ENCODE measurements around the gene USP54. TPM values are rescaled to one million over a fixed set of nuclear protein-coding genes. Genes with fewer than 3 reads are reported as not detected.

USP54 gene
- total RNA-seq, 1 donor from 2014 or later: 9.1 TPM

- H3K4me1 Mint-ChIP-seq (ENCODE audit: low read depth, unreplicated experiment): no peaks in the 10 kb centered on the region
- DNase-seq: no peak
- no peaks in the 10 kb centered on the region for H3K9me3 Mint-ChIP-seq (ENCODE audit: unreplicated experiment)
- H3K27me3 Mint-ChIP-seq (ENCODE audit: unreplicated experiment): no peaks in the 10 kb centered on the region
- TF ChIP-seq CTCF (IDR thresholded peaks at IDR 0.05; ENCODE audit: partially characterized antibody, unreplicated experiment): no peak
- no peaks in the 10 kb centered on the region for H3K36me3 Mint-ChIP-seq (ENCODE audit: unreplicated experiment)
- no peak overlapping the region for H3K4me3 Mint-ChIP-seq (ENCODE audit: unreplicated experiment)
- no peak overlapping the region for H3K27ac Mint-ChIP-seq (ENCODE audit: unreplicated experiment)
Measured at GRCh38 chr10:73512207-73512743, 78.9 kb downstream of the USP54 start.

- Mint-ChIP-seq H3K9me3 (ENCODE audit: unreplicated experiment) (no peaks in the 10 kb centered on the region), H3K4me1 (ENCODE audit: low read depth, unreplicated experiment) (no peaks in the 10 kb centered on the region), H3K4me3 (ENCODE audit: unreplicated experiment) (no peak overlapping the region), H3K27me3 (ENCODE audit: unreplicated experiment) (no peaks in the 10 kb centered on the region), H3K27ac (ENCODE audit: unreplicated experiment) (no peak overlapping the region), H3K36me3 (ENCODE audit: unreplicated experiment) (no peaks in the 10 kb centered on the region)
- TF ChIP-seq CTCF (IDR thresholded peaks at IDR 0.05; ENCODE audit: partially characterized antibody, unreplicated experiment): no peak
- no peak for DNase-seq
Measured at GRCh38 chr10:73509695-73510094, 81.4 kb downstream of the USP54 start.

- Mint-ChIP-seq H3K27me3 (ENCODE audit: unreplicated experiment) (no peaks in the 10 kb centered on the region), H3K36me3 (ENCODE audit: unreplicated experiment) (no peaks in the 10 kb centered on the region), H3K4me3 (ENCODE audit: unreplicated experiment) (no peak overlapping the region), H3K9me3 (ENCODE audit: unreplicated experiment) (no peaks in the 10 kb centered on the region), H3K4me1 (ENCODE audit: low read depth, unreplicated experiment) (no peaks in the 10 kb centered on the region), H3K27ac (ENCODE audit: unreplicated experiment) (no peak overlapping the region)
- no peak for TF ChIP-seq CTCF (IDR thresholded peaks at IDR 0.05; ENCODE audit: partially characterized antibody, unreplicated experiment)
- no peak for DNase-seq
Measured at GRCh38 chr10:73506491-73506890, 84.7 kb downstream of the USP54 start.

- Mint-ChIP-seq H3K36me3 (ENCODE audit: unreplicated experiment) (no peaks in the 10 kb centered on the region), H3K27me3 (ENCODE audit: unreplicated experiment) (no peaks in the 10 kb centered on the region), H3K9me3 (ENCODE audit: unreplicated experiment) (no peaks in the 10 kb centered on the region), H3K4me1 (ENCODE audit: low read depth, unreplicated experiment) (no peaks in the 10 kb centered on the region), H3K27ac (ENCODE audit: unreplicated experiment) (no peak overlapping the region), H3K4me3 (ENCODE audit: unreplicated experiment) (no peak overlapping the region)
- DNase-seq: no peak
- TF ChIP-seq CTCF (IDR thresholded peaks at IDR 0.05; ENCODE audit: partially characterized antibody, unreplicated experiment): no peak
Measured at GRCh38 chr10:73506074-73506473, 85.1 kb downstream of the USP54 start.

- Mint-ChIP-seq H3K27ac (ENCODE audit: unreplicated experiment) (no peak overlapping the region), H3K4me1 (ENCODE audit: low read depth, unreplicated experiment) (no peaks in the 10 kb centered on the region), H3K4me3 (ENCODE audit: unreplicated experiment) (no peak overlapping the region), H3K9me3 (ENCODE audit: unreplicated experiment) (no peaks in the 10 kb centered on the region), H3K36me3 (ENCODE audit: unreplicated experiment) (no peaks in the 10 kb centered on the region), H3K27me3 (ENCODE audit: unreplicated experiment) (peaks cover 3% of the 10 kb centered on the region)
- TF ChIP-seq CTCF (IDR thresholded peaks at IDR 0.05; ENCODE audit: partially characterized antibody, unreplicated experiment): no peak
- no peak for DNase-seq
Measured at GRCh38 chr10:73503037-73503436, 88.1 kb downstream of the USP54 start.
